ENCODE results near the gene PKDREJ.

The PKDREJ gene

DNA sequence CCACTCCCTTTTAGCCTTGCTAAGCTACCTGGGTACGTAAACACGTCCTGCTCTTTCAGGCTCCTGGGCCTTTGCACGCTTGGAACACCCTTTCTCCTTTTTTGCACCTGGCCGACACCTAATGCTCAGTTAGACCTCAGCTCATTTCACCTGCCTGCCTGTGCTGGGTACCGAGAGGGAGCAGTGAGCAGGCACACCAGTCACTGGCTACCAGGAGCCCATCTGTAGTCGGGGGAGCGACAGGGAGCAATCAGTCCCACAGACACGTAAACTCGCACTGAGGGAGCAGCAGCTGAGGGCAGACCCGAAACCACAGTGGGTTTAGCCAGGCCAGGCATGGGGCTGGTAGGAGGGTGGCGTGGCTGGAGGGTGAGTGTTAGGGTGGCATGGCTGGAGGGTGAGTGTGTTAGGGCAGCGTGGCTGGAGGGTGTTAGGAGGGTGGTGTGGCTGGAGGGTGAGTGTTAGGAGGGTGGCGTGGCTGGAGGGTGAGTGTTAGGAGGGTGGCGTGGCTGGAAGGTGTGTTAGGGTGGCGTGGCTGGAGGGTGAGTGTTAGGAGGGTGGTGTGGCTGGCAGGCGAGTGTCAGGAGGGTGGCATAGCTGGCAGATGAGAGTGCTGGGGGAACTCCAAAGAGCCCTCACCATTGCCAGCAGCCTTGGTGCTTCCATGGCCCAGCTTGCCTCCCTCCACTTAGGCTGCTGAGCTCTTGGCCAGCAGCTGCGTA, 27.1 kb upstream of the PKDREJ start:
- no peak for DNase-seq (ENCODE audit: low read depth in 2 of 2)

DNA sequence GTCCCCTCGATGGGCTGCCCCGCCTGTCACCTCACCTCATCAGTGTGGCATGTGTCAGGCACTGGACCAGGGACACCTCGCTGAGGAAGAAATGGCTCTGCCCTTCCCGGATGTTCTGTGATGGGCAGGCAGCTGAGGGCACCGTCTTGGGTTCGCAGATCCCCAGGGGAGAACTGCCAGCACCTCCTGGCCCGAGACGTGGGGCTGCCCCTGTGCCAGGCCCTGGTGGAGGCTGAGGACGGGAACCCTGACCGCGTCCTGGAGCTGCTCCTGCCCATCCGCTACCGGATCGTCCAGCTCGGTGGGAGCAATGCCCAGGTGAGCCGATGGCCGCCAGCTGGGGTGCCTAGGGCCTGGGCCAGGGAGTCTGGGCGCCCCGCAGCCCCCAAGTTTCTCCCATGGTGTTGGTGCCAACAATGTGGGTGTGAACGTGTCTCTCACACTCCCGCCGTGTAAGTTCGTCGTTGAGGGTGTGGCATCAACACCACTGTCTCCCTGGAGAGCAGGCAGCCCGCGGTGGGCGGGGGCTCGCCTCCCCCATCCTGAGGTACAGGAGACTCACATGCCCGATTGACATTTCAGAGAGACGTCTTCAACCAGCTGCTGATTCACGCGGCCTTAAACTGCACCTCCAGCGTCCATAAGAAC, 26.2 kb upstream of the PKDREJ start:
- no peak for DNase-seq (ENCODE audit: low read depth in 2 of 2)

DNA sequence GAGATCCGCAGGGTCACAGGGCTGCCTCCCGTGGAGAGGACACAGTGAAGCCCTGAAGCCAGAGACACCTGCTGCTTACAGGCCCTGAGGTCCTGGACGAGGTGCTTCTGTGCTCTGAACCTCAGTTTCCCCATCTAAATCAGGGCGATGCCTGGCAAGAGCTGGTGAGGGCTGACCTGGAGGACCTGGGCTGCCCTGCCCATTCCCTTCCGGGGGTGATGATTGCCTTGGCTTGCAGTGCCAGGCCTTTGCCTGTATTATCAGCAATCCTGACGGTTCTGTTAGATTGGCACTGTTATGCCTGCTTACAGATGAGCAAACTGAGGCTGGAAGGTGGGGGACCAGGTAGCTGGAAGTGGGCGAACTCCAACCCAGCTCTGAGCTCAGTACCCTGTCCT, 25.7 kb upstream of the PKDREJ start:
- no peak for DNase-seq (ENCODE audit: low read depth in 2 of 2)

DNA sequence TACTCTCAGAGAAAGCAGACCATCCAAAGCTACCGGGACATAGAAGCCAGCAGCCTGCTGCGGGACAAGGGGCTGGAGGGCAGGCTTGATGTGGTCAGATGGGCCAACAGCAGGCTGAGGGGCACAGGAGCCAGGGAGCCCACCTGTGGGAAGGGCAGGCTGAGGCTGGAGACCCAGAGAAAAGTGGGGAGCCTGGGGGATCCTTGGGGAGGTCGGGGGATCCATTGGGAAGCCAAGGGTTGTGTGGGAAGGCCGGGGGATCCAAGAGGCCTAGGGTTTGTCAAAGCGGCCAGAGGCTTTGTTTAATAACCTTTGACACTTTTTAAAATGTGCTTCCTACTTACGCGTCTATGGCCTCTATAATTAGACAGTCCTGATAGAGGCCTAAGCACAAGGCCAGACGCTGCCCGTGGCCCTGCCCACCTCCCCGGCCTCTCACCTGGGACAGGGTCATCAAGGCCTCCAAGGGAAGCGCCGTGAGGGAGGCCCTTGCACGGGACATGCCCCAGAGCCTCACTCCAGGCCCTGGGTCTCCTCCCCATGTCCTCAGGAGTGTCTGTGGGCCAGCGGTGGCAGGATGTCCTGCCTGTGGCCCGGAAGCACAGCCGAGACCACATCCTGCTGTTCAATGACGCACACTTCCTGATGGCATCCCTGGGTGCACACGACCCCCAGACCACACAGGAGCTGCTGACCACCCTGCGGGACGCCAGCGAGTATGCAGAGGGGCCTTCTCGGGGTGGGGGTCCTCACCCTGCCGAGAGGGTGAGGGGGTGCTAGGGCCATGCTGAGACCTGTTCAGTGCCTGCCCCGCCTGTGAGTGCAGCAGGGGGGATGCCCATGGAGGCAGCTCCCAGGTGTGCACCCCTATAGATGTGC, 25.0 kb upstream of the PKDREJ start:
- no peak for DNase-seq (ENCODE audit: low read depth in 2 of 2)

DNA sequence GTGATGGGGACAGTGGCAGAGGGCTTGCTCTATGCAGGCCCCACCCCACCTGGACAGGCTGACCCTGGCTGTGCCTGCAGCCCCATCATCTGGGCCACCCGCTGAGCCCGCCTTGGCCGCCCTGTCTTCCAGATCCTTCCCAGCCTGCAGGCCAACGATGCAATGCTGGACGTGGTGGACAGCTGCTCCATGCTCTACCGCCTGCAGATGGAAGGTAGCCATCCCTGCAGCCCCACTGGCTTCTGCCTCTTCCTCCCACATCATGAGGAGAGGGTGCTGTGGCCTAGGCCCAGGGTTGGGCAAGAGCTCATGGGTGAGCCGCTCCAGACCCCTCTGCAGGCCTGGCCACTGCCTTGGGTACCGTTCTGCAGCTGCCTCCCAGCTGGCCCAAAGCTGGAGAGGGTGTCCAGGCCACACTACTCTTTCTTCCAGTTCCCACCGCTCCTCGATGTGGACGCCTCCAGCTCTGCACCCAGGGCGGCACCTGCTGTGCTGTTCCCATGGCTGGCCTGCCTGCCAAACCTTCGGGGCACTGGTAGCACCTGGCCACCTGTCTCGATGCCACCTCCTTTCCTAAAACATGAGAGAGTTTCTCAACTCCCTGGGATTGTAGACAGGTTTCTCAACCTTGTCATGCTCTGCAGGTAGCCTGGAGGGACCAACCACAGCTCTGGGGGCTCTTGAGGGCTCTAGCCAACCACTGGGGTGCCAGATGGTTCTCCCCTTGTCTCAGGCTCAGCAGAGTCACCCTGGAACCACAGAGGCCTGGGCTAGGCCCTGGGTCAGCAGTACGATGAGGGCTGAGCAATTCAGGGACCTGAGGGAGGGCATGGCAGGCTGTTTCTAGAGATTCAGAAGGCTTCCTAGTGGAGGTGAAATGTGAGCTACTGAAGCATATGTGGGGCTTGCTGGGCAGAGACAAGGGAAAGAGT, 24.1 kb upstream of the PKDREJ start:
- no peak for DNase-seq (ENCODE audit: low read depth in 2 of 2)

DNA sequence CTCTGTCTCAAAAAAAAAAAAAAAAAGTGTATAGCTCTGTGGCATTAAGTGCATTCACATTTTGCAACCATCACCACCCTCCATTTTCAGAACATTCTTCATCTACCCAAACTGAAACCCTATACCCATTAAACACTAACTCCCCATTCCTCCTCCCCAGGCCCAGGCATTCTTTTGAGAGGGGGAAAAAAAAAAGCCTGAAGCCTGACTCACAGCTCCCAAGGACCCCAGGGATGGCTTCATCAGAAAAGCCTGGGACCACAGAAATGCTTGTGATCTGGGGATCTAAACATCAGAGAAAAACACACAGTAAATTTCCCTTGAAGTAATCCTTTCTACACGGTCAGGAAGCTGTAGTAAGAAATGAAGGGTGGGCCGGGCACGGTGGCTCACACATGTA, 22.9 kb upstream of the PKDREJ start:
- peak; percentile 42 to 45 for DNase-seq (ENCODE audit: low read depth in 2 of 2)

DNA sequence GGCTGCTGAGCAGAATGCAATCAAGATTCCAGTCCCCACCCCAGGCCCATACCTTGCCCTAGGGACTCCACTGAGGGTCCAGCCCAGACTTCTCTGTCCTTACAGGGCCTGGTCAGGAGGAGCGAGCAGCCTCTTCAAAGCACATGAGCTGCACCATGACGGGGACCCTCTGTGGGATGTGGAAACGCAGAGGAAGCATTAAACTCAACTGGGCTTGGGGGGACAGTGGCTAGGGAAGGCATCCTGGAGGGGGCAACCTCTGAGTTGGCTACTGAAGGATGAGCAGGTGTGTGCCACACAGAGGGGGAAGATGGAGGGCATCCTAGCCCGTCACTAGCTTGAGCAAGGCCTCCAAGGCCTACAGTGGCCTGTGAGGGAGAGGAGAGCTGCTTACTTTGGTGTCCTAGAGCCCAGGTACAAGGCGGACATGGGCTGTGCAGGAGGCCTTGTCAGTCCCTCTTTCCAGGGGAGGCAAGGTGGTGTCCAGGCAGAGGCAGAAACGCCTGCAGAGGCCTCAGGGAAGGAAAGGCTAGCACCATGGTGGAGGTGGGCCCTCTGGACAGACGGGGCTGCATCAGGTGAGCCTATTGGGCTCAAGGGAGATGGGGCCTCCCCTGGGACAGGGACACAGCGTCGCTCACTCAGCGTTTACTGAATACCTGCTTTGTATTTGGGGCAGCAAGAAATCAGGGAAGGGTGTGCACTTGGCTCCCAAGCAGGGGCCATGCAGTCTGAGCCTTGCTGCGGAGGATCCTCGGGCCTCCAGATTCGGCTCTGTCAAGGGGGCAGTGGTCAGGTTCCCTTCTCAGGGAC, 18.9 kb upstream of the PKDREJ start:
- DNase-seq (ENCODE audit: low read depth in 2 of 2), result no peak

DNA sequence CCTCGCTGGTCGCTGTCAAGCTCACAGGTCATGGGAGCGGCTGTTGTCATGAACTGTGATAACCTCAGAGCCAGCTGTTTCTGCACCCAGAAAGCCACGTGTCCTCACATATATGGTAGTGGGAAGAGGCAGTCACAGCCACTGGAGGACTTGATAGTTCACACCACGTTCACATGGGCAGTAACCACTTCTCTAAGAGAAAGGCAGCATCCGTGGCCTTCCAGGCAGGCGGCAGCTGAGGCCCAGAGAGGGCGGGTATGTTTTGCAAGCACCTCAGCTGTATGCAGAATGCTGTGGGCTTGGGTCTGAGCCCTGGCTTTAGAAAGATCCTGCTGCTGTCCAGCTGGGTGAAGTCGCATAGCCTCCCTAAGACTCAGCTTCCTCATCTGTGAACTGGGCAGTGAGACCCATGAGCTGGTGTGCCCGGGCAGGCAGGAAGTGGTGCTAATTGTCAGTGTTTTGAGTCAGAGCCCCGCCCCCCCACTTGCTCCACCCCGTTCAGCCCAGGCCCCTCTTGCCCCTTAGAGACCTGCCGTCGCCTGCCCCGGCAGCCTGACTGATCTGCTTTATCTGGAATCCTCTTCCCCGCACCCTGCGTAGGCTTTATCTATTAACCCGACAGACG, 18.0 kb upstream of the PKDREJ start:
- DNase-seq (ENCODE audit: low read depth in 2 of 2), result no peak

DNA sequence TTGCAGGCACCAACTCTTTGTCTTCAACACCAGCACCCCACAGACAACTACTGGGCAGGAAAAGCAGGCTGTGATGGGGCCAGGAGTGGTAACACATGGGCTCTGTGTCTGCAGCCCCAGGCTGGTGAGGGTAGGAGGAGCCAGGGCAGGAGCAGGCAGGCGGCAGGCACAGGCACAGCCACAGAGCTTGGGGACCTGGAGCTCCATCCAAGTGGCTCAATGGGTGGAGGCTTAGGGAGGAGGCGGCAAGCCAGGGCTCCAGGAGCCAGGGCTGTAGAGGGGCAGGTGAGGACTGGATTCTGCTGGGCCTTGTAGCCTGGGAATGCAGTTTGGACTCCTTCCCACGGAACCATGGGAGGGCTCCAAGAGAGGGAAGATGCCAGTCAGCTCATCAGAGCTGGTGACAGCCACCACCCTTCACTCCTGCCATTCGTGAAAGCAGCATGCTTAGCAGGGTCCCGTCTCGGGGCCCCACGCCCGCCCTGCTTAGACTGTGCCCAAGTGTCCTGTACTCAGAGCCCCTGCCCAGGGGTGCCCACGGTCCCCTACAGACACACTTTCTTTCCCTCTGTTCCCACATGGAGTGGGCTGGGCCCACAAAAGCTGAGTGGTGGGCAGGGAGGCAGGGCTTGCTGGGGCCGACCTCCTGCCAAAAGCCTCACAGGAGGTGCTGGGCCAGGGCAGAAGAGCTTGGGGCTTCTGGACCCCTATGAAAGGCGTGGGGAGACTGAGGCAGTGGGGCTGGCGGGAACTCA, 17.1 kb upstream of the PKDREJ start:
- DNase-seq (ENCODE audit: low read depth in 2 of 2), result no peak

DNA sequence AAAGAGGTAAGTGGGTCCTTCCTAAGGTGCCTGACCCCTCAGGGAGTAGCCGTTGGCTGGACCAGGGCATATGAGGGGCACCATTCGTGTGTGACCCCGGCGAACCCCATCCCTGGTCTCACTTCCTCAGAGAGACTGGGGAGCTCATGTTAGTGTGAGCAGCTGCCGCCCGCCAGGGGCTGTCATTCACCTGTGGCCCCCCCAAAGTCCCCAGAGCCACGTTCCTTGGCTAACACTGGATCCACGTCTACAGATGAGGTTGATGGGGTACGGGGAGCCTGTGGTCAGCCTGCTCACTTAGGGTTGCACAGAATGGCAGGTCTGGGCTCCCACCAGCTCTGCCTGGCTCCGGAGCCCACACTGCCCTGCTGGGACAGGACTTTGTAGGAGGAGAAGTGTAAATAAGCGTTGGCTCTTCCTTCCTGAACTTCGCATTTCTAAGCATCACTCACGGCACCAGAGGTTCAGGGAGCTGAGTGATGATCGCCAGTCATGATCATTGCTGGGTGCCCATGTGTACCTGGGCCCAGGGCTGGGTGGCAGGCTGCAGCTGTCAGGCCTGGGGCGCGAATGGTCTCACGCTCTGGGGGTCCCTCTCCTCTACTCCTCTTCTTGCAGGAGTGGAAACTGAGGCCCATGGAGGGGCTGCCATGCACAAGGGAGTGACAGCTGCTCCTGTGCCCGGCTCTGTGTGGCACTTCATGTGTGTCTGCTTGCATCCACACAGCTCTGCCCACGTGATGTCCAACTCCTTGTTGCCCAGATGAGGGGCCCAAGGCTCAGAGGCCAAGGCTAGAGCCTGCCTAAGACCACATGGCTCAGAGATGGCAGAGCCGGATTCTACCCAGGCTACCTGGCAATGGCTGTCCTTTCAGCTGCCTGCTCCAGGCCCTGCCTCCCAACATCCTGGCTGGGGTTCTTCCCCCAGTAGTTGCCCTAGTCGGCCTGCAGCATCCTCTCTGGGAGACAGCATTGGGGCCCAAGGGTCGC, 15.8 kb upstream of the PKDREJ start:
- DNase-seq (ENCODE audit: low read depth in 2 of 2), result no peak

DNA sequence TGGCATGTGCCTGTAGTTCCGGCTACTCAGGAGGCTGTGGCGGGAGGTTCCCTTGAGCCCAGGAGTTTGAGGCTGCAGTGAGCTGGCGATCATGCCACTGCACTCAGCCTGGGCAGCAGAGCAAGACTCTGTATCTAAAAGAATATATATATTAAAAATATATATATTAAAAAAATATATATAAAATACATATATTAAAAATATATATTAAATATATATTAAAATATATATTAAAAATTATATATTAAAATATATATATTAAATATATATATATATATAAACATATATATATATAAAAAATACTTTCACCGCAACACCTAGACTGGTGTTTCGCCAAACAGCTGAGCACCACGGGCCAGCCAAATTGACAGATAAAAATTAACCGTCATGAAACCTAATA, 13.4 kb upstream of the PKDREJ start:
- DNase-seq (ENCODE audit: low read depth in 2 of 2), result no peak

DNA sequence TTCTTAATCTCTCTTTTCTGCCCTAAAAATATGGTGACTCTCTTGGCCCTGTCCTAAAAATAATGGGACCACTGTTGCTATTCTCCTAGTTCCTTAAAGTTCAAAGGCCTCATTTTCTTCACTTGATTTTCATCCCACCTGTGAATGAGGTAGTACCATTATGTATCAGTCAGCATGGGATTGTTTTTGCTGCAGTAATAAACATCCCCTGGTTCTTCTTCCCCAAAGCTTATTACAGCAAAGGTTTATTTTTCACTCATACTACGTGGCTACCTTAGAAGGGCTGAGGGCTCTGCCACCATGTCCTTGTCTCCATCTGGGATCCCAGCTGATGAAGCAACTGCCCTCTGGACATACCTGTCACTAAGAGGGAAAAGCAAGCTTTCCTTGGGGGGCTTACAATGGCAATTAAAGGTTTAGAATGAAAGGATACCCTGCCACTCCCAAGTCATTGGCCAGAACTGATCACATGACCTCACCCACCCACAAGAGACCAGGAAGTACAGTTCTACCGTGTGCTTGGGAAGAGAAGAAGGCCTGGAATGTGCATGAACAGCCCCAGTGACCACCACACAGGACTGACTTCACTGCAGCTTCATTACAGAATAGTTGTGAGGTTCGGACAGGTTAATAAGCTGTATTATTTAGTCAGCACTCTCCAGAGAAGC, 12.4 kb upstream of the PKDREJ start:
- no peak for DNase-seq (ENCODE audit: low read depth in 2 of 2)

DNA sequence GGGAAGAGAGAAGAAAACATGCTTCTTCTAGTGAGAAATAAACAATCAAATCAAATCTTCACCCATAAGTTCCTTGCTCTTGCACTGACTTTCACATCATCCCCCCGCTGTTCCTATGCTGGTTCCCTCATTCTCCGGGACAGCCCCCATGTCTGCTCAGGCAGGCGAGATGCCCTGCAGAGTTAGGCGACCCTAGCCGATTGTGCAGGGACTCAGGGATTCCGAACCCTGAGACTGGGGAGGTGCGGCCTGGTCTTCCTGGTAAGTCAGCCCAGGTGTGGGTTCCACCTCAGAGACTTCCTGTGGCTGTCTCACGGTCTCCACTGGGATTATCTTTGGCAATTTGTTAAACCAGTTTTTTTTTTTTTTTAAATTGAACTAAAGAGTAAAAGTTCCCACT, 11.2 kb upstream of the PKDREJ start:
- no peak for DNase-seq (ENCODE audit: low read depth in 2 of 2)

DNA sequence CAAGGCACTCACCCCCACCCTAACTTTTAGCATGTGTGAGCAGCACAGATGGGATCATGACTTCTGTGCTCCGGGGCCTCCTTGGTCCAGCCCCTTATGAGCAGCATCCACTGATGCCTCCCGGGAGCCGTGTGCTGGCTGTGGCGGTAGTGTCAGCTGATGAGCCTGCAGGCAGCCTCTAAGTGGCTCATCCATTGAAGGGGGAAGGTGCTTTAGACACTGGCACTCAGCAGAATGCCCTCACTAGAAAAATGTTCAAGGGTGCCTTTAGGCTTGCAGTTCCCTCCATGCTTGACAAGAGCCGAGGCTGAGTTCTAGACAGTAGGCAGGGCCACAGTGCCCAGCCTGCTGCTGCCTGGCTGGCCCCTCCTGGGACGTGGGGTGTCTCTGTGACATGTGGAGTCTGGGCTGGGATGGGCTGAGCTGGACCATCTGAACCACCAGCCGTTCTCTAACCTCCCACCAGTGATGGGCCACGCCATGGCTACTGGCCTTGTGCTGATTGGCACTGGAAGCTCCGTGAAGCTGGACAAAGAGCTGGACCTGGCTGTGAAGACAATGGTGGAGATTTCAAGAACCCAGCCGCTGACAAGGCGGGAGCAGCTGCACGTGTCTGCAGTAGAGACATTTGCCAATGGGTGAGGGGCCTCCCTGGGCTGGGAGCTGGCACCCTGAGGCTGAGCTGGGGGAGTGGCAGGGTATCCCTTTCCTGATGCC, 10.4 kb upstream of the PKDREJ start:
- DNase-seq (ENCODE audit: low read depth in 2 of 2), result no peak

DNA sequence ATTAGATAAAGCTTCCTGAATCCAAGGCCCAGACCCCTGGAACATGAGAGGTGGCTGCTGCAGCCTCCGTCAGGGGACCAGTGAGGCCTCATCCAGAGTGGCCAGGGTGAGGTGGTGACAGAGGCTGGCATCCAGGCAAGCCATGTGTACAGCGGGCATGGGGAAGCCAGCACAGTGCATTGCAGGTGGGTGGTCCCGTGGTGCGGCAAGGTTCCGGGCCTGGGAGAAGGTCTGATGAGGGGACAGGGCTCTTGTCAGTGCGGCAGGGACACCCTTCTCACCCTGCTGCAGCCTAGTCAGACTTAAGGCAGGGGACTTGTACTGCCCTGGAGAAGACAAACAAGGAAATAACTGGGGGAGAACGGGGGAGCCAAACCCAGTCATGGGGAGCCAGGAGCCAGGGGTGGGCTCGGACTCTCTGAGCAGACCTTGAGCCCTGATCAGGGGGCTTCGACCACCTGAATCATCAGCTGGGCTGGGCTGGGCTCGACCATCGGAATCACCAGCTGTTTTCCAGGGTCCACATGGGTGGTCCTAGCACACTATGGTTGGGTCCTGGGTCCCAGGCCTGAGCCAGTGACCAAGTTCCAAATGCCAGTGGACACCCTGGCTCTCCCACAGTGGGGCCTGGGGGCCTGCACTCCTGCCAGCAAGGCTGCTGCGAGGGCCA, 9.8 kb upstream of the PKDREJ start:
- no peak for DNase-seq (ENCODE audit: low read depth in 2 of 2)

DNA sequence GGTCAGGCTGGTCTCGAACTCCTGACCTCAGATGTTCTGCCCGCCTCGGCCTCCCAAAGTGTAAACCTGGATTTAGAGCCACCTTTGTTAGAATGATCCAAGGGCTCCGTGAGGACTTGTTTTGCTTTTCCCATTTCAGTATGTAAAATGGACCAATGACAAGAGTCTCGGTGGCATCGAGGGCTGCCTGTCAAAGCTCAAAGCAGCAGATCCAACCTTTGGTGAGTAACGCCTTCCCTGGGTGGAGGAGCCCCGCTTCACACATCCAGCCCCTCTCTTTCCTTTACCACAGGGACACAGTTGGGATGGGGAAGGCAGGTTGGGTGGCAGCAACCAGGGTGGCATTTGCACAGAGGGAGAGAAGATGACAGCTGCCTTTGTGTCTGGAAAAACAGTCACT, 9.1 kb upstream of the PKDREJ start:
- no peak for DNase-seq (ENCODE audit: low read depth in 2 of 2)

DNA sequence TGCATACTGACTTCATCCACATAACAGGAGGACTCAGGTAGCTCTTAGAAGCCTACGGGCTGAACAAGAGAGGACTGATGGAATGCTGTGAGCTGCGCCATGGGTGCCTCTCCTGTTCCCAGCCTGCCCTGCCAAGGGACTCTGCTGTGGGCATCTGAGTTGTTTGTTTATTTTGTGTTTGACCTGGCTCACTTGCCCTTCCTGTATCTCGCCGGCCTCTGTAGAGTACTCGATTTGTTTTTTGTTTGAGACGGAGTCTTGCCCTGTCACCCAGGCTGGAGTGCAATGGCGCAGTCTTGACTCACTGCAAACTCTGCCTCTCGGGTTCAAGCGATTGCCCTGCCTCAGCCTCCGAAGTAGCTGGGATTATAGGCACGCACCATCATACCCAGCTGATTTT, 6.4 kb upstream of the PKDREJ start:
- no peak for DNase-seq (ENCODE audit: low read depth in 2 of 2)

All from fibroblast of skin of left biceps (primary cell).